A549 treated with AZD2906 at 1 μM for 4 hours (cell line): ENCODE data around the gene TMEM53. TPM values are rescaled to one million over a fixed set of nuclear protein-coding genes. Genes with fewer than 3 reads are reported as not detected.

Experiments used
- total RNA-seq: library from RNA; stranded (reverse); fragments of 200-300 nt; extraction: Qiagen RNA extraction; gene quantifications from 5 replicates; pipeline ENCODE4 v1.2.3, GENCODE V29; 2022

The TMEM53 gene
- total RNA-seq, result 6.6 to 9.2 TPM (median 8.2 TPM) in 5 replicates

DNA sequence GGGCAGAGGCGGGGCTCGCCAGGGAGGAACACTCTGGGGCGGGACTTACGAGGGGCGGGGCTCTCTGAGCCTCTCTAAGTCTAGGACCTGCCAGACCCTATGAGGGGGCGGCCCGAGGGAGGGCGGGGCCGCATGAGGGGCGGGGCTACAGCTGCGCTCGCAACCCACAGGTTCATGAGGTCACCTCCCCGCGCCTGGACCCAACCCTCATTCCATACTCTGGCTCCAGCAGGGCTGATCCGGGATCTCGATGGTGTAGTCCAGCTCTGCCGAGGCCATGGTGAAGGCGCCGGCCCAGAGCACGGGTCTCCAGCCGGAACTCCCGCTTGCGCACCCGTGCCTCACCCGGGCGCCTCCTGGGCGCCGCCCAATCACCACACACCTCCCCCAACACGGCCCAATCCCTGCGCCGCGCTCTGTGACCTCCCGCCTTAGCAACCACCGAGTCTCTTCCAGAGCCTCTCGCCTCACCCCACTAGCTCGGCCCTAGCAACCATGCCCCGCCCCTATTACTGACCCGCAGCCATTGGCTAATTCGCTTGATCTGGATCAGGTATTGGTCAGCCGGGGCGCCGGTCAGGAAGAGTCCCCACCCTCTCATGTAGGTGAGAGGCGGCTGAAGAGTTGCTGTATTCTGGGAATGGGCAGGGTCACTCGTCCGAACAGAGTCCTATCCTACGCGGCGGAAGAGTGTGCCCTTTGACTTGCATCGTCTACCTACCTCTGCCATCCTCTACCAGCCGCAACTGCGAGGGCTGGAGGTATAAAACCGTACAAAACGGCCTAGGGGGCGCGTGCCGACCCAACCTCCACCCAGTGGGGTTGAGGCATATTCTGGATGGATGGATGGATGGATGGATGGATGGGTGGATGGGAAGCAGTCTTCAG is at the start of gene TMEM53, which contains the start of gene ARMH1:
TSS of gene TMEM53 (minus strand) at position 369 of the 888 bp plus-strand sequence. CDS start at position 279, 90 bp downstream.
TSS of gene ARMH1 (plus strand) at position 602 of the 888 bp plus-strand sequence. CDS start 14,984 bp downstream, outside the sequence.

Other genes with a start within 250 kb of the TMEM53 start
- gene ARMH1, start 233 bp upstream of the TMEM53 start, total RNA-seq, result 0.50 to 1.5 TPM (median 0.98 TPM) in 5 replicates
- gene RNU5D-1, start 56.7 kb upstream of the TMEM53 start, total RNA-seq, result not detected in 5 replicates
- 35.0 to 42.9 TPM (median 37.0 TPM) in 5 replicates for gene KIF2C, start 65.4 kb upstream of the TMEM53 start, total RNA-seq
- gene RPS8, start 101.1 kb upstream of the TMEM53 start, total RNA-seq, result 1,550 to 1,720 TPM (median 1,658 TPM) in 5 replicates
- gene BEST4, start 113.7 kb upstream of the TMEM53 start, total RNA-seq, result 0.17 to 0.37 TPM (median 0.24 TPM) in 5 replicates
- 12.5 to 18.2 TPM (median 15.1 TPM) in 5 replicates for gene PLK3, start 125.9 kb upstream of the TMEM53 start, total RNA-seq
- gene DYNLT4, start 132.9 kb upstream of the TMEM53 start, total RNA-seq, result 0.63 to 0.93 TPM (median 0.68 TPM) in 4 of 5 replicates, not detected in the other
- 1.5 to 2.6 TPM (median 2.4 TPM) in 5 replicates for gene BTBD19, start 134.0 kb upstream of the TMEM53 start, total RNA-seq
- gene PTCH2, start 168.8 kb upstream of the TMEM53 start, total RNA-seq, result 0.11 to 0.30 TPM (median 0.23 TPM) in 5 replicates